ENCODE measurements around the gene AGRN.
"Not testable (repeated sequence)": the region's sequence is repeated elsewhere in the genome, so short reads cannot be mapped to it uniquely, and the experiment has no call there.

AGRN gene

GRCh38 chr1:1051127-1051810 lies 31.3 kb downstream of the AGRN start:
- DNase-seq (ENCODE audit: low read depth, low spot score): no peak

GRCh38 chr1:1052003-1052840 lies 32.3 kb downstream of the AGRN start:
- no peak for DNase-seq (ENCODE audit: low read depth, low spot score)

- no peak for DNase-seq (ENCODE audit: low read depth, low spot score)
These were observed 33.1 kb downstream of the AGRN start for GRCh38 chr1:1053022-1053421.

GRCh38 chr1:1053682-1054081 lies 33.8 kb downstream of the AGRN start:
- no peak for DNase-seq (ENCODE audit: low read depth, low spot score)

- no peak for DNase-seq (ENCODE audit: low read depth, low spot score)
These were observed 34.3 kb downstream of the AGRN start for GRCh38 chr1:1054099-1054700.

GRCh38 chr1:1054971-1055370 lies 35.1 kb downstream of the AGRN start:
- DNase-seq (ENCODE audit: low read depth, low spot score): no peak

- DNase-seq (ENCODE audit: low read depth, low spot score): no peak
These were observed 36.2 kb downstream of the AGRN start for GRCh38 chr1:1055841-1056736.

GRCh38 chr1:1057769-1058087 lies 37.8 kb downstream of the AGRN start:
- DNase-seq (ENCODE audit: low read depth, low spot score): not testable (repeated sequence)

- no peak for DNase-seq (ENCODE audit: low read depth, low spot score)
These were observed 38.4 kb downstream of the AGRN start for GRCh38 chr1:1058088-1058905.

- DNase-seq (ENCODE audit: low read depth, low spot score): no peak
These were observed 39.1 kb downstream of the AGRN start for GRCh38 chr1:1058921-1059493.

GRCh38 chr1:1059494-1060280 lies 39.8 kb downstream of the AGRN start:
- DNase-seq (ENCODE audit: low read depth, low spot score): peak; percentile 80

GRCh38 chr1:1060281-1061000 lies 40.5 kb downstream of the AGRN start:
- no peak for DNase-seq (ENCODE audit: low read depth, low spot score)

- DNase-seq (ENCODE audit: low read depth, low spot score): no peak
These were observed 41.9 kb downstream of the AGRN start for GRCh38 chr1:1061682-1062345.

- no peak for DNase-seq (ENCODE audit: low read depth, low spot score)
These were observed 42.6 kb downstream of the AGRN start for GRCh38 chr1:1062348-1063163.

- DNase-seq (ENCODE audit: low read depth, low spot score): no peak
These were observed 43.5 kb downstream of the AGRN start for GRCh38 chr1:1063261-1063944.

GRCh38 chr1:1063945-1064831 lies 44.3 kb downstream of the AGRN start:
- peak; percentile 67 for DNase-seq (ENCODE audit: low read depth, low spot score)

All from activated CD4-positive, CD25-positive, alpha-beta regulatory T cell treated with anti-CD3 and anti-CD28 coated beads, Interleukin-2, amount 50 U/mL, for 16 hours (primary cell).